Hepatic stellate cell (primary cell): ENCODE results near the gene HCN4.

Experiments
- DNase-seq: peaks from one replicate; pipeline ENCODE4 v3.0.0; 2011; ENCODE audit warnings: low spot score

HCN4 gene

DNA sequence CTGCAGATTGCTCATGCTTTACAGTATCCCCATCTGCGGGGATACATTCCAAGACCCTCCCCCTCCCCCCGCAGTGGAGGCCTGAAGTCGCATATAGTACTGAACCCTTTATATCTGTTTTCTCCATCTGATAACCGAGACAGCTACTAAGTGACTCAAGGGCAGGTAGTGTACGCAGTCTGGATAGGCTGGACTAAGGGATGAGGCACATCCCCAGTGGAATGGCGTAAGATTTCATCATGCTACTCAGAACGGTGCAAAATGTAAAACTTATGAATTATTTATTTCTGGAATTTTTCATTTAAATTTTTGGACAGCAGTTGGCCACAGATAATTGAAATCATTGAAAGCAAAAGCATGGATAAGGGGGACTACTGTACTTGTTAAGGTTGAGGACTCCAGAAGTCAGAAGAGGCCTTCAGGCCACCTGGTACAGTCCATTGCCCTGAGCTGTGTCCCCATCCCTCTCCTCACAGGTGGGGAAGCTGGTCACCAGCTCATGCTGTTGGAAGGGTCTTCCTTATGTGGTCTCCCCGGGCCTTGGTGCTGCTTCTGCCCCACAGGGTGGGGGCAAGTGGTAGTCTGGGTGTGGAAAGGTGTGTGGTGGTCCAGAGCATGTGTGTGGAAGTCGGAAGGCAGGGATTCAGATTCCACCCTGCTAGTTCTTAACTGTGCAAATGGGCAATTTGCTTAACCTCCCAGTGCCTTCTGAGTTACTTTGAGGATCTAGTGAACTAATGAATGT is 72.0 kb downstream of the HCN4 start:
- no peak for DNase-seq

DNA sequence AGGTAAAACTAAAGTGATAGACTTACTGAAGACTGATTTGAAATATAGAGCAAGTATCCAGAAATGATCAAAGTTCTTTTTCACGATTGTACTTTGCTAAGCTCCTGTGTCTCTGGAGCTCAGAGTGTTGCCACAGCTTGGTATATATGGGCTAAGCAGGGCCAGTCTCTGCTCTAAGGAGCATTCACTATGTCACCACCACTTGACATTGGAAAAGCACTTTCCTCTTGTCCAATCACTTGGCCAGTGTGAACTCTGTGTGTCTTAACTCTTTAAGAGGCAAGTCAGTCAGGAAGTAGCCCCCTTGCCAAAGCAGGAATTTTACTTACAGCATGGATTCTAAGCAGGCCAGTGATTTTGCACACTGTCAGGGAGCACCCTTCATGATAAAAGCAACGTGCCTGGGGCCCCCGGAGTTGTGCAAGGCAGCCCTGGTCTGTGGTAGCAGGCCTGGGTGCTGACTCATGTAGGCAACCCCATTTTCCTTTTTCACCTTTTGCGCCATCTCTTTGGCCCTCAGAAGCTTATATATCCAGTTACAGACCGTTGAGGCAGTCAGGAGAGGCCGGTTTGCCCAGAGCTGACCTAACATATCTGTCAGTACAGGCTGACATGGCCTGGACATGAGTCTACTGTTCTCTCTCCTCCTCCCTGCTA is 73.0 kb downstream of the HCN4 start:
- no peak for DNase-seq

DNA sequence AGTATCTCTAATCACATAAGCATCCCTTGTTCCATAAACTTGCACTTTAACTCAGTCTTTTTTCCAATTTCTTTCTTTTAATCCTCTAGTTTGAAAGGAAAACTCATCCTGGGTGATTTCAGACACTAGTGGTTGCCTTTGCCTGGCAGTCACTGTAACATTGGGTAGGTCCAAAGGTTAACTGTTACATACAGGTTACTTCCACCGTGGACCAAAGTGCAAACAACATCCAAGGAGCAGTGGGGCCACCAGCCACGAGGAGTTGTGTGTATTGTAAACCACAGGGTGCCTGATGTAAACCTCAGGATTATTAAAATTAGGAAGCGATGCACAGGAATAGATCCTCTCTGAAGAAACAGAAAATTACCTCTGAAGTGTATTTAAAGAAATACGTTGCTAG is 75.0 kb downstream of the HCN4 start:
- DNase-seq: no peak

DNA sequence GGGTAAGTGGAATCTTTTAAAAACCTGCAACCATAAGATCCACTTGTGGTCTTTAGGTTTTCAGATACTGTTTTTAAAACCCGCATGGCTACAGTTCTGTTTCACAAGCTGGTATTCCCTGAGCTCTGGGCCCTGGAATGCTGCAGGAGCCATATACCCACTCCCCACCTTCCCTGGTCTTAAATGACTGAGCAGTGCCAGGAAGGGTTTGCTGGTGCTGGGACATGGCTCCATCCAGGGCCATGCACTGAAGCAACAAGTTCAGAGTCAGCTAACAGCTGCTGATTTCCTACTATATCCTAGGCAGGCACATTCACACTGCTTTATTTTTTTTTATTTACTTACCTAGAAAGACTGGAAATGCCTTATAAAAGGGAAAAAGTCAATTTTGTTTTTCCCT is 77.3 kb downstream of the HCN4 start:
- no peak for DNase-seq

DNA sequence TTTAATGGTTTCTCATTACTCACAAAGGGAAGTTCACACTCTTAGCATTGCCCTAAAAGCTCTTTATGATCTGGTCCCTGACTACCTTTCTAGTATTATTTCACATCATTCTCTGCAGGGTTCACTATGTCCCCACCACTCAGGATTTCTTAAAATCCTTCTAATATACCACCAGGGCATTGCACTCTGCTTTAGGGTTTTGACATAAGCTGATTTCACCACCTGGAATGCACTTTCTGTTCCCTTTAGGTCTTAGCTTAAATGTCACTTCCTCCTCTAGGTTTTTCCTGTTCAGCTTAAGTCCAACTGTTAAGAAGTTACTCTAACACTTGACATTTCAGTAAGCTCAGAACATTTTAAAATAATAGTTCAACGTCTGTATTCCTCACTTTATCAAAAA is 81.7 kb downstream of the HCN4 start:
- no peak for DNase-seq

DNA sequence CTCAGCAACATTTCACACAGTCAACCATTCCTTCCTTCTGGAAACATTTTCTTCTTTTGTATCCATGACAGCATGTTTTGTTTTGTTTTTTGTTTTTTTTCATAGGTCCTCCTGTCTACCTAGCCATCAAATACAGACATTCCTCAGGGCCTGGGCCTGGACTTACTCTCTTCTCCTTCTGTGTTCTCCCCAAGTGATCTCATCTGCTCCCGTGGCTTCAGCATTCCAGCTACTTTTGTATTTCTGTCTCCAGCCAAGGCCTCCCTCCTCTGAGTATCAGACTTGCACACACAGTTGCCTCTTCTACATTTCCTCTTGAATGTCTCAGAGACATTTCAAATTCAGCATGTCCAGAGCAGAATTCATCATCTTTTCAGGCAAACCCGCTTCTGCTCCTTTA is 82.4 kb downstream of the HCN4 start:
- no peak for DNase-seq

DNA sequence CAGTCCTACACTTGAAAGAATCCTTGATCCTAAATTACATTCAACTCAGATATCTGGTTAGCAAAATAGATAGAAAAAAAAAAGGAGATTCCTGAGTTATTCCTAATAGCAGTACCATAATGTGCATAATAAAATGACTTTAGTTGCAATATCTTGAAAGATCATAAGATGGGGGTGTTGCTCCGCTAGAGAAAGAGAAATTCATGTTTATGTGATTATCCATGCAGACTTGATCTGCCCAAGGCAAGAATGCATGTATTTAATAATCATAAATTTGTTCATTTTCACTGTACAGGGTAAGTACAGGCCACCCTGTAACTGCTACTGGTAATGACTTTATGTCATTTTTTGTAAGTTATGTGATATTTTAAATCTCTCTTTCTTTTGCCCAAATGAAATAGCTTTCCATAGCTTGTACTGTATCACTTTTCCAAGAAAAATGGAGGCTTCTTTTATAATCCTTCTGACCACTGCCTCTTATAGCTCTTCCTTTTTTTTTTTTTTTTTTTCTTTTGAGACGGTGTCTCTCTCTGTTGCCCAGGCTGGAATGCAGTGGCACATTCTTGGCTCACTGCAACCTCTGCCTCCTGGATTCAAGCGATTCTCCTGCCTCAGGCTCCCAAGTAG is 84.6 kb downstream of the HCN4 start:
- no peak for DNase-seq

DNA sequence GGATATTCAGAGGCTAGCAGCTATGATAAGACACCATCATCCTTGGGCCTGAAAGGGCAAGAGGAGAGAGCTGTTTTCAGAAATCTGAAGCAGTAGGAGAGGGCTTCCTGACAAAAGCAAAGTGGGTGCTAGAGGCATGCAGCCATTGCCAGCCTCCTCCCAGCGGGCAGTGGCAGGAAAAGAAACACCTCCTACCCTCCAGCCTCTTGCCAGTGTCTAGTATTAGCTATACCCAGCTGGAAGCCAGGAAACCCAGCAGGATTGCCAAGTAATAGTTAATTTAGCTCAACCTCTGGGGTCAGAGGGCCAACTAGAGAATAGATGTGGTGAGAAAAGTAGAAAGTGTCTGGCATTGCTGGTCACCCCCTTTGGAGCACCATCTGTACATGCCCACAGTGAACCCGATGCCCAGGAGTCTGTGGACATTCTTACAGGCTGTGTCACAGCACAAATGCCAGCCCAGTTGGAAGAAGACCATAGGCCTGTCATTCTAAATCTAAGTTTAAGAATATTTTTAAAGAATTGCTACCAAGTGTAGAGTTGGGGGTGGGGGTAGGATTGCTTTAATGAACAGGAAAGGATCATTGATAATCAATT is 85.3 kb downstream of the HCN4 start:
- DNase-seq: no peak

DNA sequence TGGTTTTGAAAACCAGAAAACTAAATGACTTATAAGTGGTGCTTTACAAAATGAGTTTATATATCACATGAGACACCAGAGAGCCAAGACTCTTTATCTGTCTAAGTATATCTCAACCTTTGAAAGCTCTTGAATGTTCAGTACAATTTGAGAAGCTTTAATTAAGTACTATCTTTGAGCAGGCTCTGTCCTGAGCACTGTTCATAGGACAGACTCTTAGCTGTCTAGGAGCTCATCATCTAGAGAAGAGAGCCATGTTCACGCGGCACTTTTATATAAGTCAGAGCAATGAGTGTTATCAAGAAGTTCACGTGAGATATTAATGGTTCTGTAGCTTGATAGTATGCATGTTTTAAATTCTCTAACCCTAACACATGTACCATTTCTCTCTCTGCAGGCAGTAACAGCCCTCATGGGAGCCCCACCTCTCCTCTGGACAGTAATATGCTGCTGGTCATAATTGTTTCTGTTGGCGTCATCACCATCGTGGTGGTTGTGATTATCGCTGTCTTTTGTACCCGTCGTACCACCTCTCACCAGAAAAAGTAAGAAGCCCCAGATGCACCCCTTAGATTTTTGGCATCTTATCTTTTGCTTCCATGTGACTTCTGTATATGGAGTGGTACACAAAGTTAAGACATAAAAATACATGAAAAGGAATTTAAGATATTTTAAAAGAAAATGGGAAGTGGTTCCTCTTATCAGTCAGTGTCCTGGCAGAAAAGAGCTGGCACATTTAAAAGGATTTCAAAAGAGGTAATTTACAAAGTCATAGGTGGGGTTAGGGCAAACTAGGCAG is 86.0 kb downstream of the HCN4 start:
- DNase-seq: no peak

DNA sequence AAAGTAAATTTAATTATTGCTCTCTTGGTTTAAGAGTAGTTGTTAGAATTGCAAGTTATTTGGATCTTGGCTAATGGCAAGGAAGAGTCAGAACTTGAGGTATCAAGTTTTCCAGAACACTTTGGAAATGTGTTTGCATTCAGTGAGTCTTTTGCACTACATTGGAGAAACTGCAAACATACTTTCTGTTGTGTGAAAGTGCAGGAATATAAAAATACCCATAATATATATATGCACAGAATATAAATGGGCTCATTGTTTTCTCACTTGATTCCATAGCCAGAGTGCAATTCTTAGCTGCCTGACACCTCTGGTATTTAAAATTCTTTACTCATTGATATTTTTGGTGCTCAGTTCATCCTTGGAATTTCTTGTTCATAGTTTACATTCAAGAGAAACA is 92.9 kb downstream of the HCN4 start:
- no peak for DNase-seq

DNA sequence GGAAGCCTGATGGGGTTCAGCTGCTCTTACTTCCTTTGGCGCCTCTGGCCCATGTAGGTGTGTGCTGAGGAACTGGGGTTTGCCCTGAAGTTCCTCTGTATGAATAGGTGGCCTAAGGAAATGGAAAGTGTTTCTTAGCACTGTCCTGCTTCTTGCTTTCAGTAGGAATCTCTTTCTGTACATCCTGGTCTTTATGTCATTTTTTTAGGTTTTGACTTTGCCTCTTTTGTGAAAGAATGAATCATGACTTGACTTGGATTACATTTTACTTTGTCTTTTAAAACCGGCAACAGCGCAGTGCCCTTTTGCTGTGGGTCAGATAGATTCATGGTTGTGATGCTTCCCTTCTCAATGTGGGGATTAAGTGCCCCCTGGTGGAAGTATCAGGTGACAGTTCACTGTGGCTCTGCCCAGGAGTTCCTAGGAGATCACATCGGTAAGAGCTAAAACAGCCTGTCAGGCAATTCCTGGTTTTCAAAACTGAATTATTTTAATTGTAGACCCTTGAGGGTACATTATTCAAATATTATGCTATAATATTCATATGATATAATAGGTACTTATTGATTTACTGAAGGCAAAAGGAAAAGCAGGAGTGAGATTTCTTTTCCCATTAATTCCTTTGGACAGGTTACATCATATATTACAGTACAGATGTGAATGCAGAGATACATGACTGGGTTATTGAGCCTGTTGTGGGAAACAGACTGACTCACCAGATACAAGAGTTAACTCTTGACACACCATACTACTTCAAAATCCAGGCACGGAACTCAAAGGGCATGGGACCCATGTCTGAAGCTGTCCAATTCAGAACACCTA is 95.4 kb downstream of the HCN4 start:
- peak; percentile 47 for DNase-seq

DNA sequence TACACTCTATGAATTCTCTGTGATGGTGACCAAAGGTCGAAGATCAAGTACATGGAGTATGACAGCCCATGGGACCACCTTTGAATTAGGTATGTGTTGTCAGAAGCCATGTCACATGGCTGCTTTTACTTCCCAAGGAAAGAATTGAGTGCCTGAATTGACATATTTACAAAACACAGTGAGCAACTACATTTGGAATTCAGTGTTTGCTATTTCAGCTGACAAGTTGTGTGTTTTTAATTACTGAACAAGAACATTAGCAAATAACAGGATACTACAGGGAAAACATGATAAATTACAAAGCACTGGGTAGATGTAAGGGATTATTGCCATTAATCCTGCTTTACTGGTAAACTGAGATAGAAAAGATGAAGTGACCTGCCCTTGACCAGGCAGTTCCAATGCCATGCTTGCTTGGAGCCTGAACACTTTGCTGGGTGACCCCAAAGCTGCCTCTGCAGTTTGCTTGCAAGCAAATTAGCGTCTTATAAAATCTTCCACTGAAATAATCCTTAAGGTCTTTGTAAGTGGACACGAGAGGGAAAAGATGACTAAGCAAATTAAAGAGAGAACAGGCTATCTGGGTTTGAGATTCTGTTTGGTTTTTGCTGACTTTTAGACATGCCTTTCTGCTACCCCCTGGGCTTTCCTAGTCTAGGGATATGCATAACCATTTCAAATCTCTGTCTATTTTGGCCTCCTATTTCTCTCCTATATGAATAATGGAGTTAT is 98.2 kb downstream of the HCN4 start:
- no peak for DNase-seq
